Neural crest cell (in vitro differentiated cells): ENCODE measurements around the gene SYNRG. TPM values are rescaled to one million over a fixed set of nuclear protein-coding genes. Genes with fewer than 3 reads are reported as not detected.

Experiments
- DNase-seq: peaks from one replicate; pipeline ENCODE4 v3.0.0; 2021; ENCODE audit warnings: low read depth, mixed read lengths, low spot score
- H3K27ac Mint-ChIP-seq: one replicate; pipeline ENCODE4 v1.8.0; 2021; ENCODE audit warnings: mild to moderate bottlenecking, mixed read lengths; ENCODE audit not compliant: unreplicated experiment
- H3K27me3 Mint-ChIP-seq: 2 replicates; pipeline ENCODE4 v1.8.0; 2021; ENCODE audit warnings: low read depth, mild to moderate bottlenecking, mixed read lengths
- H3K36me3 Mint-ChIP-seq: 2 replicates; pipeline ENCODE4 v1.8.0; 2021; ENCODE audit warnings: low read depth, mild to moderate bottlenecking, mixed read lengths
- H3K4me1 Mint-ChIP-seq: 2 replicates; pipeline ENCODE4 v1.8.0; 2021; ENCODE audit warnings: mixed read lengths
- H3K4me3 Mint-ChIP-seq: one replicate; pipeline ENCODE4 v1.8.0; 2021; ENCODE audit warnings: mild to moderate bottlenecking, mixed read lengths
- H3K9me3 Mint-ChIP-seq: 2 replicates; pipeline ENCODE4 v1.8.0; 2021; ENCODE audit warnings: mixed read lengths
- total RNA-seq: library from RNA; stranded (reverse); gene quantifications from 2 replicates; pipeline ENCODE4 v1.2.1, GENCODE V29; 2021
- TF ChIP-seq, protein P1 (sequence below): fragments of 200-600 bp; sonication (generic); conservative IDR thresholded peaks from 2 replicates; pipeline ENCODE4 v1.5.0; 2021; ENCODE audit warnings: antibody characterized with exemption, mild to moderate bottlenecking

The SYNRG gene
- total RNA-seq, 1 donor from 2014 or later: 43.0 TPM

DNA sequence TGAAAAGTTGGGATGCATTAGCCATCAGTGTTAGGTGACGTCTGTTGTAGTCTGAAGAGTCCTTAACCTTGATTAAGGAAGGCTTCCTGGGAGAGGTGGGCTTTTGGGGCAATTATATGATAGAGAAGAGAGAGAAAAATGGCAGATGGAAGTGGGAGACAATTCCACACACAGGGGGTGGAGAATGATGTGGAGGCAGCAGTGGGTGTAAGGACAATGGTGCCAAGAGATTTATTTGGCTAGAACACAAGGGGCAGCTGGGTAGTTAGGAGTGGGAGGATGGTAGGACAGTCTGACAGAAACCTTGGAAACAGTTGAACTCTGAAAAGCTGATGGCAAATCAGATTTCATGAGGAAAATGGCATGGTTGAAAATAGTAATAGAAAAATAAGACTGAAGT, 130.2 kb downstream of the SYNRG start:
- peaks cover 16% of the 10 kb centered on the region for H3K36me3 Mint-ChIP-seq
- H3K9me3 Mint-ChIP-seq: no peaks in the 10 kb centered on the region
- TF ChIP-seq, protein P1, sequence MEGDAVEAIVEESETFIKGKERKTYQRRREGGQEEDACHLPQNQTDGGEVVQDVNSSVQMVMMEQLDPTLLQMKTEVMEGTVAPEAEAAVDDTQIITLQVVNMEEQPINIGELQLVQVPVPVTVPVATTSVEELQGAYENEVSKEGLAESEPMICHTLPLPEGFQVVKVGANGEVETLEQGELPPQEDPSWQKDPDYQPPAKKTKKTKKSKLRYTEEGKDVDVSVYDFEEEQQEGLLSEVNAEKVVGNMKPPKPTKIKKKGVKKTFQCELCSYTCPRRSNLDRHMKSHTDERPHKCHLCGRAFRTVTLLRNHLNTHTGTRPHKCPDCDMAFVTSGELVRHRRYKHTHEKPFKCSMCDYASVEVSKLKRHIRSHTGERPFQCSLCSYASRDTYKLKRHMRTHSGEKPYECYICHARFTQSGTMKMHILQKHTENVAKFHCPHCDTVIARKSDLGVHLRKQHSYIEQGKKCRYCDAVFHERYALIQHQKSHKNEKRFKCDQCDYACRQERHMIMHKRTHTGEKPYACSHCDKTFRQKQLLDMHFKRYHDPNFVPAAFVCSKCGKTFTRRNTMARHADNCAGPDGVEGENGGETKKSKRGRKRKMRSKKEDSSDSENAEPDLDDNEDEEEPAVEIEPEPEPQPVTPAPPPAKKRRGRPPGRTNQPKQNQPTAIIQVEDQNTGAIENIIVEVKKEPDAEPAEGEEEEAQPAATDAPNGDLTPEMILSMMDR: no peak
- H3K27ac Mint-ChIP-seq: no peak overlapping the region
- no peak for DNase-seq
- H3K4me1 Mint-ChIP-seq: peaks cover 28% of the 10 kb centered on the region
- H3K27me3 Mint-ChIP-seq: no peaks in the 10 kb centered on the region
- no peak overlapping the region for H3K4me3 Mint-ChIP-seq

DNA sequence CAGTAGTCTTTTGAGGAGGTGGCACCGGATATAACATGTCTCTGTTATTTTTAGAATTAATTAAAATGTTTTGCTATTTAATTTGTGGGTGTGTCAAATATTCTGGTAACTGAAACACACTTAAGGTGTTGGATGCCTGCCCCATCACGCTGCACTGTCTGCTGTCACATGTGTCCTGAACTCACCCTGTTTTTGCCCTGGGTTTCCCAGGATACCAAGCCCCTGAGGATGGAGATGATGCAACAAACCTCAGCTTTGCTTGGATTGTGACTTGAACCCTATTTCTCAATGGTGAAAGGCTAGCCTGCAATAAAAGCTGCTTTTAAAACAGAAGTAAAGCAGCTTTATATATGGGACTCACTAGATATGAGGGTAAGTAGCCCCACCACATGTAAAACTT, 131.0 kb downstream of the SYNRG start:
- Mint-ChIP-seq H3K9me3 (no peaks in the 10 kb centered on the region), H3K36me3 (peaks cover 22% of the 10 kb centered on the region), H3K4me3 (no peak overlapping the region), H3K4me1 (peaks cover 20% of the 10 kb centered on the region), H3K27ac (no peak overlapping the region), H3K27me3 (no peaks in the 10 kb centered on the region)
- DNase-seq: no peak
- TF ChIP-seq, protein P1: no peak

DNA sequence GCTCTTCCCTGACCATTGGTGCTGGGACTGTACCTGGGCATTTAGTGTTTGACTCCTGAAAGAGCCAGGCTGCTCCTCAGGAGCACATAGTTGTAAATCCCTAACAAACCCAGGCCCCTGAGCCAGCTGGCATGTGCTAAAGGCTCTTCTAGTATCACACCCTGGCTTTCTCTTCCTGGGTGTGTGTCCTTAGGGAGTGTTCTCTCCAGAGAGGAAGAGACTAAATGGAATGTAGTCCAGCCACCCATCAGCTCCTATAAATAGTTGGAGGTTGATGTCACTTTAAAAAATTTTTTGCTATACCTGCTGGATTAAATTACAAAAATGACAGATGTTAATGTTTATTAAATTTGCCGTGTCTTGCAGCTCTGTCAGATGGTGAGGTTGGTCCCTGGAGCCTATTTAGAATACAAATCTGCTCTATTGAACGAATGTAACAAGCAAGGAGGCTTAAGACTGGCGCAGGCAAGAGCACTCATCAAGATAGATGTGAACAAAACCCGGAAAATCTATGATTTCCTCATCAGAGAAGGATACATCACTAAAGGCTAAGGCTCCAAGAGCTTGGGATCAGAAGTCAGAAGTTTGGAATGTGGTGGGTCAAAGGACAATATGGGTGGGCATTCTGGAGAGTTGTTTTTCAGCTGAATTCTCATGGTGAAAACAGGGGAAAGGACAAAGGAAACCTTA, 132.6 kb downstream of the SYNRG start:
- peaks cover 14% of the 10 kb centered on the region for H3K4me1 Mint-ChIP-seq
- no peak for DNase-seq
- H3K4me3 Mint-ChIP-seq: no peak overlapping the region
- H3K27me3 Mint-ChIP-seq: no peaks in the 10 kb centered on the region
- TF ChIP-seq, protein P1: no peak
- H3K27ac Mint-ChIP-seq: no peak overlapping the region
- no peaks in the 10 kb centered on the region for H3K9me3 Mint-ChIP-seq
- H3K36me3 Mint-ChIP-seq: peaks cover 22% of the 10 kb centered on the region

DNA sequence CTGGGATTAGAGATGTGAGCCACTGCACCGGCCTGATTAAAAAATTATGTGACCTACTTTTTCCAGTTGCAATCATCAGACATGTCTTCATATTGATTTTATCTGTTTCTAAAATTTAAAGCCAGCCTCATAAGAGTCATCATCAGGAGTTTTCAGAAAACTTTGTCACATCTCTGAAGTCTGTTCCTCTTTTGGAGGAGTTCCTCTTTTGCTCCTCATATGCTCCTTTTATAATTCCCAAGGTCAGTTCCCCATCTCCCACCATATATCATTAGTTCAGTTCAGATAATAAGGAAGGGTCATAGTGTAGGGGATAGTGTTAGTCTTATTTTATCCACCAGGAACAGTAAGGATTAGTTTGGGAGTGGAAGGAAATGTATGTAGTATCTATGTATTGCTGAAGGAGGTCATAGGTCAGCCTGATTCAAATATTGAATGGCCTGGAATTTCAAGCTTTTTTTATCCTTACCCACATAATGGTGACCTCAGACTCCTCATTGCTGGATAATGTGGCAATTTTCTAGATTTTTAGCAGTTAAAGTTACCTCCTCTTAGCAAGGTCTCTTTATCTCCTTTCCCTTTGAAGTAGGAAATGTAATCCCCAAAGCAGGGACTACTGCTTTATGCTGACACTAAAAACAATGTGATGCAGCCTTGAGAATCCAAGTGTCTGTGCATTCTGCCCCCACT, 133.3 kb downstream of the SYNRG start:
- Mint-ChIP-seq H3K4me1 (peaks cover 14% of the 10 kb centered on the region), H3K4me3 (no peak overlapping the region), H3K36me3 (peaks cover 26% of the 10 kb centered on the region), H3K9me3 (no peaks in the 10 kb centered on the region), H3K27me3 (no peaks in the 10 kb centered on the region), H3K27ac (no peak overlapping the region)
- no peak for DNase-seq
- TF ChIP-seq, protein P1: no peak

DNA sequence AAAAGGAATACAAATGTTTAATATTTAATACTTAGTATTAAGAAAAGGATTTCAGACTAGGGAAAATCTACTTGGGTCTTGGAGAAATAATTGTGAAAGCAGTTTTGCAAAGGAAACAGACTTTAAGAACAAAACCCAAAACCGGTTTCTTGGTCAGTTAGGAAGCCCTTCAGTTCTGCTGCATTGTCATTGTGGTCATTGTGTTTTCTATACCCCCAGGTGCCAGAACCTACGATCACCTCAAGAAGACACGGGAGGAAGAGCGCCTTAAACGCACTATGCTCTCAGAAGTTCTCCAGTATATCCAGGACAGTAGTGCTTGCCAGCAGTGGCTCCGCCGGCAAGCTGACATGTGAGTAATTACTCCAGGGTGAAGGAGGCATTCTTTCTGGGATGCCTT, 139.0 kb downstream of the SYNRG start:
- Mint-ChIP-seq H3K9me3 (no peaks in the 10 kb centered on the region), H3K4me1 (no peaks in the 10 kb centered on the region), H3K27me3 (no peaks in the 10 kb centered on the region), H3K4me3 (no peak overlapping the region), H3K27ac (no peak overlapping the region), H3K36me3 (peaks cover 12% of the 10 kb centered on the region)
- TF ChIP-seq, protein P1: no peak
- no peak for DNase-seq
